ENCODE data around the gene CRTC3.

DNA sequence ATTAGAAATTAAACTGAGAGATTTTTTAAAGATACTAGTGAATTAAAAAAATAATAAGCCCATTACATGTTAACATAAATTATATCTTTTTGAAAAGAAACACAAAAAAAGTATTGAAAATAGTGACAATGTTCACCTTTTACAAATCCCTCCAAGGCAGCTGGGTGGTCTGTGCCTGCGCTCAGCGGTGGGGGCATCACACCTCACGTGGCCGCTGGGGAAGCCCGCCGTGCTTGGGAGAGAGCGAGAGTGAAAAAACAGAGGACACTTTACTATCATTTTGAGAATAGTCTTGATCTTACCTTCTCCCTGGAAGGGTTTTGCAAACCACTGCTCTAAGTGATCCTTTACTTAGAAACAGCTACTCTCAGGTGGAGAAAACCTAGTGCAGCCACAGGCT, 76.9 kb downstream of the CRTC3 start:
- TF ChIP-seq CTCF (IDR thresholded peaks at IDR 0.05): no peak
- no peak for TF ChIP-seq POLR2A (IDR thresholded peaks at IDR 0.05)

Measured in testis (tissue), 2 donors.